HG02885 (cell line): Measurements from ENCODE around the gene CREB1.
"Not testable (repeated sequence)": the region's sequence is repeated elsewhere in the genome, so short reads cannot be mapped to it uniquely, and the experiment has no call there.

Source experiments
- ATAC-seq: cut with Tn5 transposase; IDR thresholded peaks from one replicate; pipeline ENCODE4 v1.9.1; 2021; ENCODE audit warnings: mild to moderate bottlenecking; ENCODE audit not compliant: unreplicated experiment, poor library complexity

The CREB1 gene

GRCh38 chr2:207606399-207606798 lies 76.6 kb downstream of the CREB1 start:
- no peak for ATAC-seq

DNA sequence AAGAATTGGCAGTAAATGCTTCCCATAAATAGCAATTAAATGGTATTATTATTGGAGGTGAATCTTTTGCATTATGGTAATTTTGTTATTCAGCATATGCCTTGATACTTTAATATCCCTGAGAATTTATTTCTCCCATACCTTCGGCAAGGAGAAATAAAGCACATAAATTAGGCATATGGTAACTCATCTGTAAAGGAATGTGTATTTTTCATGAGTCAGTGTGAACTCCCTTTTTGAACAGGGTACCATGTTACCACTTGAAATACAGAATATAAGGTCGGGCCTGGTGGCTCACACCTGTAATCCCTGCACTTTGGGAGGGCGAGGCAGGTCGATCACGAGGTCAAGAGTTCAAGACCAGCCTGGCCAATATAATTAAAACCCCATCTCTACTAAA lies 77.1 kb downstream of the CREB1 start:
- ATAC-seq: no peak

DNA sequence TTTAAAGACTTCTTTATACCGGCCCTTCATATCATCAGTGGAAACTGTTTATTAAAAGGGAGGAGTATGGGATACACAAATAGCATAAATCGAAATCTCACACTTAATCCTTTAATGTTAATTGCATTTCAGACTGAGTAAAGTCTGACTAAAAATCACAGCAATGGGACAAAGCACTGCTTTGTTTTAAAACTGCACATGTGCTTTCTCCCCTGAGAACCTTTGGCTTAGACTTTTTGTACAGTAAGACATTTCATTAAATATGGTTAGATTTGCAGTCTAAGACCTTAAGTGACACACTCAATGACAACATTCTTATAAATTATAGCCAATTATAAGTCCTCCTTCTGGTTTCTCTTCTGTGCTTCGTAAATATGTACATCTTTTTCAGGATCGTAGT lies 83.0 kb downstream of the CREB1 start:
- no peak for ATAC-seq

GRCh38 chr2:207614824-207615223 lies 85.1 kb downstream of the CREB1 start:
- no peak for ATAC-seq

GRCh38 chr2:207616185-207616584 lies 86.4 kb downstream of the CREB1 start:
- no peak for ATAC-seq

DNA sequence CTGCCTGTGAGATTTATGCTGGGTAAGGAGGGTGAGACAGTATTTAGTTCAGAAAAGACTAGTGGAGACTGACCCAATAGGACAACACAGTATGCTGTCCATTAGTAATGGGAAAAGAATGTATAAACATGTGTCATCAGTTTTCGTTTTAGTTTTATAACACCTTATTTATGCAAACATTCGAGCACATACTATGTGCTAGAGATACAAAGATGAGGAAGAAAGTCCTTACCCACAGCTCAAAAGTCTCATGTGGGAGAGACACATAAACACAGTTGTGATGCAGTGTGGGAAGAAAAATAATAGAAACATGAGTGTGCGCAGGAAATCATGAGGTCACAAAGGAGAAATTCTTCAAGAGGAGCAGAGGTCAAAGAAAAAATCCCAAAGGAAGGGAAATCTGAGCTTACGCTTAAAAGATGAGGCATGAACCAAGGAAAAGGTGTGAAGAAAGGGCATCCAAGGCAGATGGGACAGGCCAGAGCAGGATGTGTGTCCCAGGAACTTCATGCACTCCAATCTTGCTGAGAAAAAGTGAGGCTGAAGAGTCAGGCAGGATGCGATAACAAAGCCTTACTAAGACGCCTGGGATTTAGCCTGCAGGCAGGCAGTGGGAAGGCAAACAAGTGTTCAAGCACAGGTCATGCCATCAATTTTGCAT lies 87.4 kb downstream of the CREB1 start:
- ATAC-seq: no peak

DNA sequence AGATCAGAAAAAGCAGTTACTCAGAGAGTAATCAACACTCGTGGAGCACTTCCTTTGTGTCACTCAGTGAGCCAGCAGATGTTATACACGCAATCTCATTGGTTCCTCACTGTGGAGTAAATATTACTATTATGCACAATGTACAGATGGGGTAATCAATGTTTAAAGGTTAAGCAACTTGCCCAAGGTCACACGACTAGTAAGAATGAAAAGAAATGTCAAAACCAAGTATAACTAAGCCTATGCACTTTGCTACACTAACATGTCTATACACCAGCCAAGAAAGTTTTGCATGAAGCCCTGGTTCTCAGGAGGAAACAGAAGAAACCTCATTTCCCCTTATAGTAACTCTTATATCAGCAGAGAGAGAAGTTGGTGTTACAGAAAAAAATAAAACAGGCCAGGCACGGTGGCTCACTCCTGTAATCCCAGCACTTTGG lies 90.0 kb downstream of the CREB1 start:
- ATAC-seq: peak; percentile 45

DNA sequence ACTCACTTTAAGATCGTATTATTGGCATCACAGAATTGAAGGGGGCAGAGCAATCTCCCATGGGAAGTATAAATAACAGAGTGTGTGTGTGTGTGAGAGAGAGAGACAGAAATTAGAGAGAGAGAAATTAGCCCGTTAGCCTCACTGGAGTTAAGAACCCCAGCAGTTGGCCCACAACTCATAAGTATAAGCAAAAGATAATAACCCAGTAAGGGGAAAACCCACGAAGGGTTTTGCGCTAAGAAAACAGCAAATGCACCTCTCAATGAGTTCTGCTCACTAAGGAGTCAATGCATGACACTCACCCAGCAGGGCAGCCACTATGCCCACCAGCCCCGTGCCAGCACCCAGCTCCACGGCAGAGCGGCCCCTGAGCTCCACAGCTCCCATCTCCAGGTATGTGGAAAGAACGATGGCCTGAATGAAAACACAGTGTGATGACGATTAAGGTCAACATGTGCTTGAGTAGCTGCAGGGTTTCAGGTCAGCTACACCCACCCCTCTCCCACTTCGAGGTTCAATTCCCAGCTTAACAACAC lies 91.8 kb downstream of the CREB1 start:
- ATAC-seq: no peak

- ATAC-seq: peak; percentile 38
Observed at GRCh38 chr2:207624185-207625013, 94.6 kb downstream of the CREB1 start.

- ATAC-seq: peak; percentile 71
Observed at GRCh38 chr2:207625014-207625907, 95.5 kb downstream of the CREB1 start, which contains the start of gene METTL21A. Gene METTL21A, minus strand, starts transcription at chr2:207625394. Its CDS starts 1,019 bp downstream, at chr2:207624375.

- ATAC-seq: no peak
Observed at GRCh38 chr2:207629553-207629952, 99.8 kb downstream of the CREB1 start.

- no peak for ATAC-seq
Observed at GRCh38 chr2:207630491-207630890, 100.7 kb downstream of the CREB1 start.

DNA sequence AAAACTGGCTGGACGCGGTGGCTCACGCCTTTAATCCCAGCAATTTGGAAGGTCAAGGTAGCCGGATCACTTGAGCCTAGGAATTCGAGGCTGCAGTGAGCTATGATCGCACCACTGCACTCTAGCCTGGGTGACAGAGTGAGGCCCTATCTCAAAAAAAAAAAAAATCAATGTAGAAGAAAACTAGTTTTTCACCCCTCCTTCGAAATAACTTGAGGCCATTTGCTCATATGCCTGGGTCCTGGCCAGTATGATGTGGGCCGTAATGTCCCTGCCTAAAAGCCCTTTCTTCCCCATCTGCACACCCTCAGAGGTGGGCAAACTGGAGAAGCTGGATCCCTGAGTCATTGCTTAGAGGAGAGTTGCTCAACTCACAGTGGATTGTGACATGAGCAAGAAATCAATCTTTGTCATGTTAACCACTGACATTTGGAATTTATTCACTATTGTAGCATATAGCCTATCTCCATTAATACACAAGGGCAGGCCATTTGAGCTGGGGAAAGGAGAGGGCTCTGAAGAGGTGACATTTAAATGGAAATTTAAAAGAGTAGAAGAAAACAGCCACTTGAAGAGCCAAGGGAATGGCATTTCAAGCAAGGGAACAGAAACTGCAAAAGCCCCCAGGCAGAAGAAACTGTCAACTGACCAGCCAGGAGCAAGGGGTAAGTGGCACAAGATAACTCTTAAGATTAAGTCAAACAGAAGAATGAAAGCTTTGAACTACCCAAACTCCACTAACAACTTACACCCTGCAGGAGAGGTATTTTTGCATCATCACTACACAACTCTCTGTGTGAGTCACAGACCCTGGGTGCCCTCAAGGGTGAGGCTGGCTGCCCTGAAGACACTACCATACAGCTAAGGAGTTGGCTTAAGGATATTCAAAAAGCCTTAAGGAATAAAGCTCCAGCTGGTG lies 103.1 kb downstream of the CREB1 start:
- peak; percentile 39 for ATAC-seq

- ATAC-seq: no peak
Observed at GRCh38 chr2:207633686-207634085, 103.9 kb downstream of the CREB1 start.

DNA sequence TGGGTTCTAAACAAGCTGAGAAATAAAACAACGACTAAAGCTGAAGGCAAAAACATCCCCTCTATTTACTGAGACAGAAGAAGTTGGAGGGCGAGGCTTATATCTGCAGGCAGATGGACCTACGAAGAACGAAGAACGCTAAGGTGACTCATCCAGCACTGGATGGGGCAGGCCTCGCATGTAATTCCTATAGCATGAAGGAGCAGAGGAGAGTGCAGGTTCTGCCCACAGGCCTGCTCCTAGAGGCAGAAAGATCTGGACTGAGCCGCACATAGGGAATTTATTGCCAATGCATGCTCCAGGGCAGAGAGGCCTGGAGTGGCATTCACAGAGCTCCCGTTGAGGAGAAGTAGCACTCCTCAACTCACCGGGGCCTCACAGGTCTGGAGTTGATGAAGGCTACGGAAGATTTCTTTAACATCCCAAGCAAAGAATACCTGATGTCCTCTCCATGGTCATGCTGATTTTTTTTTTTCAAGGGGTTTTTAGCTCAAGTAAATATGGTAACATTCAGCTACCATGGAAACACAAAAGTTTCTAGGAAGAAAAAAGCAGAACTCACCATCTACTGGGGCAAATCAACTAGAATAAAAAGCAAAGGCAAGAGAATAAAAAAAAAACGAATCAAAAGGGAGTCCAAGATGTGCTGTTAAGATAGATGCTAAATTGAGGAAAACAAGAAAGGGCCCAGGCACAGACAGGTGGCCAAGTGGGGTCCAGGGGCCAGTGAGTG lies 105.9 kb downstream of the CREB1 start:
- no peak for ATAC-seq

DNA sequence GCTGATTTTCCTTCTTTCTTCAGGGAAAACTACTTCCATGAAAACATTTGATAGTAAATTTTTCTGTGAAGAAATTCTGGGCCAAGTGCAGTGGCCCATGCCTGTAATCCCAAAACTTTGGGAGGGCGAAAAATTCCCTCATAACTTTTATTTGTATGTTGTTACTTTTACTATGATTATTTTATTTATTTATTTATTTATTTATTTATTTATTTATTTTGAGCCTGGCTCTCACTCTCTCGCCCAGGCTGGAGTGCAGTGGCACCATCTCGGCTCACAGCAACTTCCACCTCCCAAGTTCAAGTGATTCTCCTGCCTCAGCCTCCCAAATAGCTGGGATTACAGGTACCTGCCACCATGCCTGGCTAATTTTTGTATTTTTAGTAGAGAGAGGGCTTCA lies 109.5 kb downstream of the CREB1 start:
- ATAC-seq: not testable (repeated sequence)

GRCh38 chr2:207640160-207640559 lies 110.4 kb downstream of the CREB1 start:
- no peak for ATAC-seq

DNA sequence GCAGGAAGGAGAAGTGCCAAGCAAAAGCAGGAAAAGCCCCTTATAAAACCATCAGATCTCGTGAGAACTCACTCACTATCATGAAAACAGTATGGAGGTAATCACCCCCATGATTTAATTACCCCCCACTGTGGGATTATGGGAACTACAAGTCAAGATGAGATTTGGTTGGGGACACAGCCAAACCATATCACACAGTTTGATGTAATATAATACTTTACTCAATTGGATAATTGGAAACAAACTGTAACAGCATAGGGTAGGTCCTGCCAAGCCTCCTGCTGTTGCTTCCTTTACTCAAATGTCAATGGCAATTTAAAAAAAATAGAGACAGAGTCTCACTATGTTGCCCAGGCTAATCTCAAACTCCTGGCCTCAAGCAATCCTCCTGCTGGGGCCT lies 110.9 kb downstream of the CREB1 start:
- no peak for ATAC-seq

DNA sequence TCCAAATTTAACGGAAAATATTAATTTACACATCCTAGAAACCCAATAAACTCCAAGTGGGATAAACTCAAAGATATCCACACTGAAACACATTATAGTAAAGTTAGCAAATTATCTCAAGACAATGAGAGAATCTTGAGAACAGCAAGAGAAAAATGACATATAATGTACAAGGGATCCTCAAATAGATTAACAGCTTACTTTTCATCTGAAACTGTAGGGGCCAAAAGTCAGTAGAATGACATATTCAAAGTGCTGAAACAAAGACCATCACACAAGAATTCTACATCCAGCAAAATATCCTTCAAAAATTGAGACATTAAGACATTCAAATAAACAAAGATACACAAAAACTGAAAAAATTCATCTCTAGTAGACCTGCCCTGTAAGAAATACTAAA lies 114.1 kb downstream of the CREB1 start:
- no peak for ATAC-seq
